Colonic mucosa (tissue), 4 donors: ENCODE measurements around the gene KCNK18. TPM values are rescaled to one million over a fixed set of nuclear protein-coding genes. Genes with fewer than 3 reads are reported as not detected.

Experiments used
- DNase-seq: peaks from one replicate; pipeline ENCODE4 v3.0.0-alpha.2; 2020
- H3K27ac ChIP-seq: fragments of 200-600 bp; one replicate; pipeline ENCODE4 v1.8.0; 2021
- H3K27me3 ChIP-seq: fragments of 200-600 bp; one replicate; pipeline ENCODE4 v1.8.0; 2021
- H3K36me3 ChIP-seq: fragments of 200-600 bp; one replicate; pipeline ENCODE4 v1.8.0; 2021
- H3K4me1 ChIP-seq: fragments of 200-600 bp; one replicate; pipeline ENCODE4 v1.8.0; 2021; ENCODE audit warnings: mild to moderate bottlenecking
- H3K4me3 ChIP-seq: fragments of 200-600 bp; one replicate; pipeline ENCODE4 v1.8.0; 2021
- H3K9ac ChIP-seq, 2 donors: one replicate each; pipeline ENCODE4 v1.7.0; 2013; ENCODE audit warnings: control low read depth in 2 of 2, low read depth in 2 of 2, low read length in 2 of 2
- H3K9me3 ChIP-seq: fragments of 200-600 bp; one replicate; pipeline ENCODE4 v1.8.0; 2021
- CTCF ChIP-seq: fragments of 200-600 bp; IDR thresholded peaks from one replicate; pipeline ENCODE4 v1.8.0; 2022; ENCODE audit warnings: antibody characterized with exemption, mild to moderate bottlenecking
- intact Hi-C: fragments of 100-400 bp; cut with DNase I; formaldehyde crosslinking; loops from one replicate; pipeline ENCODE4 v1.14.1; 2022
- total RNA-seq, 2 donors: library from RNA; stranded (reverse); fragmentation: NEBNext Ultra II Directional in 1 of 2; extraction: Animal tissue kit (Norgen Biotek cat#: 25700) in 1 of 2; gene quantifications; one replicate each; pipeline ENCODE4 v1.2.1, GENCODE V29; 2021
- donor health status: healthy.
- donor health status: DM: no; HTN: no; CAD: no.
- donor health status: DM: no; HTN: no; CAD: no.

The KCNK18 gene
- total RNA-seq, 2 donors from 2014 or later, result not detected

GRCh38 chr10:117216611-117217195 is 19.4 kb downstream of the KCNK18 start:
- Histone ChIP-seq H3K36me3 (no peaks in the 10 kb centered on the region), H3K27me3 (peaks cover 8% of the 10 kb centered on the region), H3K27ac (no peak overlapping the region), H3K9ac (peak overlapping the region; percentile 34 to 46), H3K4me3 (peak overlapping the region; percentile 32), H3K9me3 (no peaks in the 10 kb centered on the region), H3K4me1 (peaks cover 9% of the 10 kb centered on the region)
- peak; percentile 100 for TF ChIP-seq CTCF
- intact Hi-C loops, result loop anchor here (5.0 kb wide), 1 partner anchor 231 kb away; no protein-coding TSS in a partner anchor
- peak; percentile 66 for DNase-seq

- intact Hi-C loops, result loop anchor here (5.0 kb wide), 1 partner anchor 230 kb away; no protein-coding TSS in a partner anchor
- H3K9me3 ChIP-seq, result no peaks in the 10 kb centered on the region
- peaks cover 9% of the 10 kb centered on the region for H3K4me1 ChIP-seq
- H3K4me3 ChIP-seq, result peak overlapping the region; percentile 32
- no peaks in the 10 kb centered on the region for H3K36me3 ChIP-seq
- peak overlapping the region in 1 of 2 donors; percentile 34 for H3K9ac ChIP-seq
- peaks cover 8% of the 10 kb centered on the region for H3K27me3 ChIP-seq
- DNase-seq, result peak; percentile 41
- no peak for TF ChIP-seq CTCF
- no peak overlapping the region for H3K27ac ChIP-seq
These were observed 20.0 kb downstream of the KCNK18 start for GRCh38 chr10:117217196-117217761.

GRCh38 chr10:117218654-117219053 is 21.4 kb downstream of the KCNK18 start:
- Histone ChIP-seq H3K27ac (no peak overlapping the region), H3K4me1 (peaks cover 9% of the 10 kb centered on the region), H3K9me3 (no peaks in the 10 kb centered on the region), H3K4me3 (no peak overlapping the region), H3K36me3 (no peaks in the 10 kb centered on the region), H3K9ac (no peak overlapping the region), H3K27me3 (peaks cover 8% of the 10 kb centered on the region)
- intact Hi-C loops, result loop anchor here (5.0 kb wide), 1 partner anchor 229 kb away; no protein-coding TSS in a partner anchor
- no peak for DNase-seq
- TF ChIP-seq CTCF, result no peak

- Histone ChIP-seq H3K9ac (no peak overlapping the region), H3K27ac (no peak overlapping the region), H3K36me3 (no peaks in the 10 kb centered on the region), H3K27me3 (peaks cover 3% of the 10 kb centered on the region), H3K4me1 (peaks cover 9% of the 10 kb centered on the region), H3K9me3 (no peaks in the 10 kb centered on the region), H3K4me3 (no peak overlapping the region)
- no peak for TF ChIP-seq CTCF
- intact Hi-C loops, result loop anchor here (10.0 kb wide), 1 partner anchor 94 kb away; no protein-coding TSS in a partner anchor
- DNase-seq, result no peak
These were observed 23.9 kb downstream of the KCNK18 start for GRCh38 chr10:117221156-117221711.

- H3K27me3 ChIP-seq, result no peaks in the 10 kb centered on the region
- intact Hi-C loops, result loop anchor here (10.0 kb wide), 1 partner anchor 92 kb away; no protein-coding TSS in a partner anchor
- no peak for DNase-seq
These were observed 25.3 kb downstream of the KCNK18 start for GRCh38 chr10:117222552-117222951.

More at GRCh38 chr10:117222552-117222951, 25.3 kb downstream of the KCNK18 start:
- Histone ChIP-seq H3K27ac (no peak overlapping the region), H3K36me3 (no peaks in the 10 kb centered on the region), H3K9ac (no peak overlapping the region), H3K9me3 (no peaks in the 10 kb centered on the region), H3K4me1 (no peaks in the 10 kb centered on the region), H3K4me3 (no peak overlapping the region)
- no peak for TF ChIP-seq CTCF
